NCI-H2107 (cell line): ENCODE results near the gene CDYL.

Experiments used
- DNase-seq: peaks from one replicate; lab custom pipeline; 2025; lab: John Stamatoyannopoulos, UW

CDYL gene

DNA sequence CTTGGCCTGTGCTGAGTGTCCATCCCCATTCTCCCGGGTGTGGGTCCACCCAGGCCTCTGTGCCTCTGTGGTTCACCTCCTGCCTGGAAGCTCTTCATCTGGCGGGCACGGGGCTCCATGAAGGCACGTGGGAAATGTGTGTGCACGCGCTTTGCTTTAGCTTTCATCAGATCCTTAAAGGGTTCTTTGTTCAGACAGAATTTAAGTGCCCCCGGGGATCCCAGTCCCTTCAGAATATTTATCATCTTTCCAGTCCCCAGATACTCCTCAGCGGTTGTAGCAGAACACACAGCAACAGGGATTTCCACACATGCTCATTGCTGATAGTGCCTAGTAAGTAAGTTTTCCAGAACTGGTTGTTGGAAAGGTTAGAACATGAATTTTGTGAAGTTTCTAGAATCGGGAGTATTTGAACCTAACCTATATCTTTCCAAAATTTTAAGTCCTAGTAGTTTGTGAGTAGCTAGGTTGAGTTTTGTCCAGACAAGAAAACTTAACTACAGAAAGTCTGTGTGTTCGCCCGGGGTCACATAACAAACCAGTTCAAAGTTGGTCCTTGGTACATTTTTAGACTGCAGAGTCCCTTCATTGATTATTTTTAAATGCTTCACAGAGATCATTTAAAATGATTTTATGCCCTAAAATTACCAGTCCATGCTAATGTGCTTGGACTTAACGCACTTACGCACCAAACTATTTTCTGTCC lies 159.9 kb downstream of the CDYL start:
- DNase-seq, result no peak

GRCh38 chr6:4936681-4937041 lies 160.5 kb downstream of the CDYL start:
- no peak for DNase-seq

DNA sequence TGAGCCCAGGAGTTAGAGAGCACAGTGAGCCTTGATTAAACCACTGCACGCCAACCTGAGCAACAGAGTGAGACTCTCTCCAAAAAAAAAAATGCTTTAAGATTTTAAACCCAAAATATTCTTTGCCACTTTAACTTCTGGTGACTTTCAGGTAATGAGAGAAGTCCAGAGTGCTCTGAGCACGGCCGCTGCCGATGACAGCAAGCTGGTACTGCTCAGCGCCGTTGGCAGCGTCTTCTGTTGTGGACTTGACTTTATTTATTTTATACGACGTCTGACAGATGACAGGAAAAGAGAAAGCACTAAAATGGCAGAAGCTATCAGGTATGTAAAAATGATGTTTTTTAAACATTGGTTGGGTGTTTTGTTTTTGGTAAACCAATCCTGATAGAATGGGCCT lies 161.2 kb downstream of the CDYL start:
- no peak for DNase-seq

GRCh38 chr6:4939241-4939640 lies 163.0 kb downstream of the CDYL start:
- no peak for DNase-seq

GRCh38 chr6:4940416-4940815 lies 164.2 kb downstream of the CDYL start:
- no peak for DNase-seq

- no peak for DNase-seq
Observed at GRCh38 chr6:4941782-4942672, 165.8 kb downstream of the CDYL start.

DNA sequence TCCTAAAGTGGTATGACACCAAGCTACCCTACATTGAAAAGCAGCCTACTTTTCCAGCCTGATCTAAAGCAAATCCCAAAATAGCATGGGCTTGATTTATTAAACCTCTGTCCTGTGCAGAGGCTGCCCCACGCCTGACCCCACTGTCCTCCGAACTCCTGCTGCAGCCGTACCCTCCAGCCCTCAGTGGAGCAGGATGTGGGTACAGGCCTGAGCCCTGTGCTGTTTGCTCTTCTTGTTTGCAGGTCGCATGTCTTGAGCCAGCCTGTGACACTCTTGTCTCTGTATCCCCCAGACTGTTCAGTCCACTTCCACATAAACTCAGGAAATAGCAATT lies 166.4 kb downstream of the CDYL start:
- no peak for DNase-seq

DNA sequence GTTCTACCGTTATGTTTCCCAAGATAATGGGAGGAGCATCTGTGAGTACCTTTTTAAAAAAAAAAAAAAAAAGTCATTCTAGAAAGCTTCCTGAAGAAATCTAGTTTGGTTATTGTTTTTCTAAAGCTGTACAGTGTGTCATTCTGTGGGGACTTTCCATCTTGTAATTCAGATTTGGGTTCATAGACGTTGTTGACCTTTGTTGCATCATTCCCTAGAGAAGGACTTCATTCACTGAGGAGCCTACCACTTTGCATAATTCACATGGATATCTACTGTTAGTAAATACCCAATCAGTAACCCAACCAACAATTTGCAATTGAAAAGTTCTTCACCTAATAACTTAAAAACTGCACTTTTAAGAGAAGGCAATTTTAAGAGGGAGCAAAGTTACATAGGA lies 167.5 kb downstream of the CDYL start:
- no peak for DNase-seq

DNA sequence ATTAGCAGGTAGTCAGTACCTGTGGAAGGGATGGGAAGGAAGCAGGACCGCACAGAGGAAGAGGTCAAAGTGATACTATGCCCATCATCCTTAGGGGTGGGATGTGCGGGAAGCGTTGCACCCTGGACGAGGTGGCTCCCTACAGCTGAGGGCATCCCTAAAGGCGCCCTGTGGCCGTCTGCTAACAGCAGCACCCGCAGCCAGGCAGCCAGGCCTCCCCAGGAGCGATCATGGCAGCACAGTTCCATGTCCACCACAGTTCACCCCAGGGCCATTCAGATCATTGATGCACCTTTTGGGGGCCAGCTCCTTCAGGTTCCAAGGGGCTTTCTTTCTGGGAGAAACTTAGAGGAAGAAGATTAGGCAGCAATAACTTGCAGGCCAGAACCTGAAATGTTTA lies 168.1 kb downstream of the CDYL start:
- no peak for DNase-seq

GRCh38 chr6:4946521-4946920 lies 170.3 kb downstream of the CDYL start:
- no peak for DNase-seq

GRCh38 chr6:4947716-4948115 lies 171.5 kb downstream of the CDYL start:
- DNase-seq, result no peak

- DNase-seq, result no peak
Observed at GRCh38 chr6:4948781-4949450, 172.7 kb downstream of the CDYL start.

GRCh38 chr6:4950076-4950475 lies 173.9 kb downstream of the CDYL start:
- no peak for DNase-seq

DNA sequence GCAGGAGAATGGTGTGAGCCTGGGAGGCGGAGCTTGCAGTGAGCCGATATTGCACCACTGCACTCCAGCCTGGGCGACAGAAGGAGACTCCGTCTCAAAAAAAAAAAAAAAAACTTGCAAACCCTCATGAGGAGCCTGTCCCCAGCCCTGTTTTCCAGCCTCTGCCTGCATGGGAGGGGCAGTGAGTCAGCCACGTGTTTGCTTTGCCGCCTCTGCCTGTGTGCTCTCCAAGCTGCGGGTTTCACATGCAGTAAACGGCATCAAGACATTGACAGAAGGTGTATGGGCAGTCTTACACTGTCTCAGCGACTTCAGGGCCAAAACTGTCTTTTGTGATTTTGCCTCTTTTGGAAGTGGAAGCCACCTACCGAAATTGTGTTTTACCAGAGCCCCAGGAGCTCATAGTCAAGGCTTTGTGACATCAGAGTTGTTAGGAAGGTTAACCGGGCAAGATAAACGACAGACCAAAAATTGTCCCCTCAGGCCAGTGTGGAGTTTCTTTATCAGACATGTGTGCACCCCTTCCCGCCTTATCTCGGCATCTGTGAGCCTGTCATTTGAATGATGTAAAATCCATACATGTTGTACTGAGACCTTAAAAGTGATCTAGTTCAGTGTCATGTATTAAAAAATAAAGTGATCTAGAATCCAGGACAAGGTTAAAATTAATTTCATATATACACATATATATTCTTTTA lies 174.8 kb downstream of the CDYL start:
- no peak for DNase-seq

DNA sequence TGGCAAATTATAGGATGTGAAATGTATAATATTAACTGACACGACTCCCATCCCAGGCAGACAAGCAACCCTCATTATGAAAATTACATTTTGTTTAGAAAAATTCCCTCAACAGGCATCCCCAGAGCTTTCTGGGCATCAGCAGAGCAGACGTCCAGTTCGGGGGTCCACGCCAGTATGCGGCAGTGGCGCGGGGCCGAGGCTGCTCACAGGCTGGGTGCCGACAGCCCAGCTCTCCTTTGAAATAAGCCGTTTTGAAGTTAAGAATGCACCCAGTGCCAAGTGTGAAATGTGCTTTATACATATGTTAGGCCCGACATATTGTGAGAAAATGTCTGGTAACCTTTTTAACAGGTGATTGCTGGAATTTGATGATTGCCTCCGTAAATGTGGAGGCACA lies 177.2 kb downstream of the CDYL start:
- DNase-seq, result no peak

DNA sequence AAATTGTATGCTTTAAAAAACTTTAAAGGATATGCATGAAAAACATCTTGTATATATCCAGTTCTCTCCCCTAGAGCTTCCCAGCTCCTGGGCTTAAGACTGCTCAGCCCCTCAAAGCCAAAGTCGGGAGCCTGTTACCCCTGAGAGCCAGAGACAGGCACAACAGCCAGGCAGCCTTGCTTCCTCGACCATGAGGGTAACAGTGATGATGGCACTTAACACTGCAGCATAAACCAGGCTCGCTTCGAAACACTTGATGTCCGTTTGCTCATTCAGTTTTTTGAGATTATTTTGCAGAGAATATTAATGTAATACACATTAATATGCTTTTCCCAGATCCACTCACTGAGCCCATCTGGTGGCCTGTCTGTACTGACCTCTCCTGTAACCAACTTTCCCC lies 180.4 kb downstream of the CDYL start:
- DNase-seq, result no peak

- no peak for DNase-seq
Observed at GRCh38 chr6:4957521-4958231, 181.5 kb downstream of the CDYL start.

- no peak for DNase-seq
Observed at GRCh38 chr6:4958624-4959023, 182.4 kb downstream of the CDYL start.

DNA sequence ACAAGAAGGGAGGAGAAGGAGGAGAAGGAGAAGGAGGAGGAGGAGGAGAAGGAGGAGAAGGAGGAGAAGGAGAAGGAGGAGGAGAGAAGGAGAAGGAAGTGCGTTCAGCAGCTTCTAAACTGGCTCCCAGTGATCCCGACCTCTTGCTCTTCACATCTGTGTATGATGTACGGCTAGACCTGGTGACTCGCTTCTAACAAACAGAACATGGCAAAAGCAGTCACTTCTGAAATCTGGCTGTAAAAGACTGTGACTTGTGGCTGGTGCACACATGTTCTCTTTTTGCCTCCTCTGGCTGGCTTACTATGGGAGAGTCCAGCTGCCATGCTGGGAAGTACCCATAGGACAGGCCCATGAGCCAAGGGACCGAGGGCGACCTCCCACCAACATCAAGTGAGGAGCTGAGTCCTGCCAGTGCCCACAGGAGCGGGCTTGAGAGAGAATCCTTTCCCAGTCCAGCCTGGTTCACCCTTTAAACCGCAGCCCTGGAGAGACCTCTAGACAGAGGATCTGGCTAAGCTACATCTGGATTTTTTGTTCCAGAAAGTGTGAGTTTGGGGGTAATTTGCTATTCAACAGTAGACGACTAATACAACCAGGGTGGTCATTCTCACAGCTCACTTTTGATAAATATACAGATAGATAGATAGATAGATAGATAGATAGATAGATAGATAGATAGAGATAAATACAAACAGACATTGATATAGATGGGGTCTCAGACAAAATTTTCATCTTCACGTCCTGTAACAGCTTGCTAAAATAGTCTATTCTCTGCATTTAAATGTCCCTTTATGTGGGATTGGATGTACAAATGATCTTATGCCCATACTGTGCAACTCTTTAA lies 185.3 kb downstream of the CDYL start:
- no peak for DNase-seq

DNA sequence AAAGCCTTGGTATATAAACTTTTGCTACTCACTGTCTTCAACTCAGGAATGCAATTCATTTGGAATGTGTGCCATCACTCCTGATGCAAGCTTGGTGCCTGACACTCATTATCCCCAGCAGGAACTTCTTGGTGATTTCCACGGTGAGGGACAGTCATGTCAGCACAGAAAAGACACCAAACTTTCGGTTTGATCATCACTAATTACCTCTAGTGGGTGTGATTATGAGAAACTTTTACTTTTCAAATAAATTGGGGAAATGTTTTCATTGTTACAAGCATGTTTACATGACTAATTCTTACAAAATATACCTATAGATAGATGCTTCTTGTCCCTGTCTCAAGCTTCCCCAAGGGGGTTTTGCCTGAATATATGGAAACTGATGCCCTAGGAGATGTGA lies 186.7 kb downstream of the CDYL start:
- no peak for DNase-seq
